HK-2 (cell line): ENCODE results near the gene GLOD5.
"Not testable (repeated sequence)": the region's sequence is repeated elsewhere in the genome, so short reads cannot be mapped to it uniquely, and the experiment has no call there.

Experiments used
- DNase-seq: peaks from one replicate; pipeline ENCODE4 v3.0.0-alpha.2; 2018; ENCODE audit not compliant: unreplicated experiment

Gene GLOD5

DNA sequence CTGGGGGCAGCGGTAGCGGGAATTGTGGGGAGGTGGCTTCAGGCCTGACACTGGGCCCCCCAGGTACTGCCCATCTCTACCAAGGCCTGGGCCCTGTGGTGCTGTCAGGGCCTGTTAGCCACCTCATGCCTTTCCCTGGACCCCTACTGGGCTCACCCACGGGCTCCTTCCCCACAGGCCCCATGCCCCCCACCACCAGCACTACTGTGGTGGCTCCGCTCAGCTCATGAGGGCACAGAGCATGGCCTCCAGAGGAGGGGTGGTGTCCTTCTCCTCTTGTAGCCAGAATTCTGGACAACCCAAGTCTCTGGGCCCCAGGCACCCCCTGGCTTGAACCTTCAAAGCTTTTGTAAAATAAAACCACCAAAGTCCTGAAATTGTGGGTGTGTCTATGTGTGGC lies 32.4 kb downstream of the GLOD5 start:
- DNase-seq: no peak

DNA sequence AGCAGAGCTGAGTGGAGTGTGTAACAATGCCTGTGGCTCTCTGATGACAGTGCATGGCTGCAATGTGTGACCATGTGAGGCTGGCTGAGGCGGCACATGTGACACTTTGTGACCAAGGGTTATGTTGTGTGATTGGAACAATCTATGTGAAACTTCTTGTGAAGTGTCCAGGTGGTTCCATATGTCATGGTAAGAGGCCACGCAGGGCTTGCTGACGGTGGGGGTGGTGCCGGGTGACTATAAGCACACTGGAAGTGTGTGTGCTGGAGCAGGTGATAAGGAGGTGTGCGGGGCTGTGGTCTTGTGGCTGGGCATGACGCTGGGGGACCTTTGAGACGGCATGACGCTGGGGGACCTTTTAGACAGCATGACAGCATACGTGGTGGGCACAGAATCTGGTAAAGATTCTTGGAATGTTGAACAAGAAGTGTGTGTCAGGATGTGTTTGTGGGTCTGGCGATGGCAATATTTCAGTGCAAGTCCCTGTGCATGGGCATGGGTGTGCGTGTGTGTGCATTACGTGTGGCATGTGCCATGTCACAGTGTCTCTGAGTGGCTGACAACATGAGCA lies 32.9 kb downstream of the GLOD5 start:
- no peak for DNase-seq

DNA sequence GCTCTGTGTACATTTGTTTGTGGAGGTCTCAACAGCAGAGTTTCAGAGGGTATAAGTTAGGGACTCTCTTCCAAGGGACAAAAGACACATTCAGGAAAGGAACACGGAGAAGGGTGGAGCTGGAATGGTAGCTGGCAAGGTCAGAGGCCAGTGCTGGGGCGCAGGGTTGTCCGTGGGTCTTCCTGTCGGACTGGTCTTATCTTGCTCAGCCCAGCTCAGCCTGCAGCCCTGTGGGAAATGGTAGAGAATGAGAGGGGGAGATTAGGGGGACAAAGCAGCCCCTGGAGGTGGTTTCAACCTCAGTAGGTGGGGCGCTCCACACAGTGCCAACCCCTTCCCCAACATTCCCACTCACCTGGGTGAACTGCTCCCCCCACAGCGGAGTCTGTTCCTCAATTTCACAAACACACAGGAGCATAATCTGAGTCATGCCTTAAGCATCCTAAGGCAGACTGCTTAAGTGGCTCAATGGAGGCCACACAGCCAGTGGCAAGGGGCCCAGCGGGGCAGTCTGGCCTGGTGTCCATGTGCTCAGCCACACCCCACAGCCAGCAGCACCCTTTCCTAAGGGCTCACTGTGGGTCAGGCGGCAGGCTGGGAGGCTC lies 33.5 kb downstream of the GLOD5 start:
- peak; percentile 65 for DNase-seq

DNA sequence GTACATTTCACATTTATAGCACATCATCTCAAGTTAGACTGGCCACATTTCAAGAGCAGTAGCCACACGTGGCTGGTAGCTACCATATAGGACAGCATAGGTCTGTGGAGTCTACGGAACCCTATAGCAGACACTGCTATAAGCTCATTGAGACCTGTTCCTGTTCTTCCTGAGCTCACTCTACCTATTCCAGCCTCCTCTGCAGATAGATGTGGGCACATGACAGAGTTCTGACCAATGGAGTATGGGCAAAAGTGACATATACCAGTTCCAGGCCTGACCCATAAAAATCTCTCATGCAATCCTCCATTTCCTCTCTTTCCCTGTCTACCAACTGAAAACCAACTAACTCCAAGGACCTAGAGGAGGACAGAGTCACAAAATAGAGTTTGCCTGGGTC lies 36.8 kb downstream of the GLOD5 start:
- no peak for DNase-seq

DNA sequence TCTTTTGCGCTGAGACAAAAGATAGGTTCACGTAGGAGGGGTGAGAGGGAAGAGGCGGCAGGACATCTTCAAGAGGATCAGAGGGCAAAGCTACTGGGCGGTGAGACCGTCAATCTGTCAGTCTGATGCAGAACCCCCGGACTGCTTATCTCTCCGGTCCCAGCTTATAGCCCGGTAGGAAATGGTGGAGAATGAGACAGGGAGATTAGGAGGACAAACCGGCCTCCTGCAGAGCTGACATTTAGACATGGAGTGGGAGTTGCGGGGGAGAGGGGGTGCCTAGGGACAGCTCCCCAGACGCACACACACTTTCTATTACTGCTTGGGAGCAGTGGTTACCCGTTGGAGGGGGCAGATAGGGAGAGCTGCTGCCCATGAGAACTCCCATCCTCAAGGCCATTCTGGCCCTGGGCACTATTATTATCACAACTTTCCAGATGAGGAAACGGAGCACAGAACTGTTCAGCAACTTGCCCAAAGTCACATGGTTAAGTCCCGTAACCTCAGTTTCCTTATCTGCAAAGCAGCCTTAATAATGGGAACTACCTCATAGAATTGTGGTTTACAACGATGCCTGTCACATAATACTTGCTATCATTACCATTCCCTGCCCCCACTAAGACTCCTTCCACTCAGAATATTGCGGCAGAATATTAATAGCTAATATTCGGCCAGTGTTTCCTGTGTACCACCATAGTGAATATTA lies 39.2 kb downstream of the GLOD5 start:
- no peak for DNase-seq

DNA sequence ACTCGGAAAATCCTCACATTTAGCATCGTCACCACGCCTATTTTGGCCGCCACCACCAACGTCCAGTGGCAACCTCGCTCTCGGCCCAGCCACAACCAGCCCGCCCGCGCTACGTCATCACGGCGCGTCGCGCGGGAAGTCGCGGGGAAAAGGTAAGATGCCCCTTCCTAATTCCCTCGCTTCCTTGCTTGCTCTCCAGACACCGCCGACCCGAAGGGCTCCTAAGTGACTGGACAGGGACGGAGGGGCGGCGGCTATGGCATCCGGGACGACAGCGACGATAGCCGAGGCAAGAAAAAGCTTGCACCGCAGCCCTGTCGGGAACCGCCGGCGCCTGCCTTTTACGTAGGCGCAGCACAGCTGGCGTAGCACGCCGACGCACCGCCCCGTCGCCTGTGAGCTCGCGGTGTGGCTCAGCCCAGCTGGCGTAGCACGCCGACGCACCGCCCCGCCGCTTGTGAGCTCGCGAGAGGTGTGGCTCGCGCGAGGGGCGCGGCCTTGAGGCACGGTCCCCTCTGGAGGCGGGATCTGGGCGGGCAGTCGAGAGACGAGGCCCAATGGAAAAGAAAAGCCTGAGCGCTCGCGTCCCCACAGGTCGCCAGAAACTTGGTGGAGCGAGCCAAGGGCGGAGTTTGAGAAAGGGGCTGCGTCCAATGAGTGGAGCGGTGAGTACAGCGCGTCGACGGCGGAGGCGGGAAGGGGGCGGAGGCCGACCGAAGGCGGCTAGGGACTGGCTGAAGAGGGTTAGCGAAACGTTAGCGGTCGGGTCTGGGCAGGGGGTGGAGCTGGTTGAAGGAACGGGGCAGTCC lies 39.9 kb downstream of the GLOD5 start, which contains the start of gene HDAC6:
Gene HDAC6, plus strand, starts transcription at position 788 of the 809 bp plus-strand sequence. CDS start 626 bp downstream, outside the sequence.
- DNase-seq: peak; percentile 97

DNA sequence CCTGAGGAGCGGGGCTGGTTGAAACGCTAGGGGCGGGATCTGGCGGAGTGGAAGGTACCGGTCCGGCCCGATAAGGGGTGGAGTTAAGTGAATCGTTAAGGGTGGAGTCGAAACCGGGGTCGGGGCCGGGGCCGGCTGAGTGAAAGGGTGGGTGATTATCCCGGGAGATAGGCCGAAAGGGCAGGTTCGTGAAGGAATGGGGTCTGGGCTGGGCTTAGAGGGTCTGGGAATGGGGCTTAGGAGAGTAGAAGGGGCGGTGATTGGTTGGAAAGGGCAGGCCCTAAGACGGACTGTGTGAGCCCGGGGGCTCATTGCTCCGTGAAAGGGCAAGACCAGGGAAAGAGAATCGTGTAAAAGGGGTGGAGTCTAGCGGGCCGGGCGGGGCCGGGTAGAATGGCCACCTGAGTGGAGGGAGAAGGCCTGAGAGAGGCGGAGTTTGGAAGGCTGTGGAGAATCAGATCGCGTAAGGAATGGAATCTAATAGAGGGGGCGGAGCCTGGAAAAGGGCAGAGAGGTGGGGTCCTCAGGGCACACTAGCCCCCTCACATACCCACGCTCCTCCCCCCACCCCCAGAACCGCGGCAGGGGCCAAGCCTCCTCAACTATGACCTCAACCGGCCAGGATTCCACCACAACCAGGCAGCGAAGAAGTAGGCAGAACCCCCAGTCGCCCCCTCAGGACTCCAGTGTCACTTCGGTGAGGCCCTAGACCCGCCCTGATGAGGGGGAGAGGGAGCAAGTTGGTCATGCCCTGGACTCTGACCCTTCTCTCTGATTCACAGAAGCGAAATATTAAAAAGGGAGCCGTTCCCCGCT lies 40.8 kb downstream of the GLOD5 start:
- DNase-seq: peak; percentile 82

DNA sequence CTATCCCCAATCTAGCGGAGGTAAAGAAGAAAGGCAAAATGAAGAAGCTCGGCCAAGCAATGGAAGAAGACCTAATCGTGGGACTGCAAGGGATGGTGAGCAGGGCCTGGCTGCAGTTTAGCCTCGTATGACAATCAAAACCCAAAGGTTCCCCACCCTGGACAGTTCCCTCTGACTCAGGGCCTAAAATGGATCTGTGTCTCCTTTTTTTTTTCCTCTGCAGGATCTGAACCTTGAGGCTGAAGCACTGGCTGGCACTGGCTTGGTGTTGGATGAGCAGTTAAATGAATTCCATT lies 41.3 kb downstream of the GLOD5 start:
- no peak for DNase-seq

DNA sequence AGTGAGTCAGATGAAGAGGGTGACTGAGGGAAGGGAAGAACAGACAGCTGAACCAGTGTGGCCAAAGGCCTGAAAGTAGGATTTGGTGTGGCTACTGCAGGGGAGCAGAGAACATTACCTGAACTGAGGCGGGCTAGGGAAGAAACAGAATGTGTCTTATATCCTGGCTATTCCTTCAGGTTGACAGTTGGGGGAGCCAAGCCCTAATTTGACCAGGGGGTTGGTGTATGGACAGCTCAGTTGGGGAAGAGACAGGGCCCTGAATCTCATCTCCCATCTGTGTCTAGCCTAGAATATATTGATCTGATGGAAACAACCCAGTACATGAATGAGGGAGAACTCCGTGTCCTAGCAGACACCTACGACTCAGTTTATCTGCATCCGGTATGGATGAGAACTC lies 44.5 kb downstream of the GLOD5 start:
- no peak for DNase-seq

DNA sequence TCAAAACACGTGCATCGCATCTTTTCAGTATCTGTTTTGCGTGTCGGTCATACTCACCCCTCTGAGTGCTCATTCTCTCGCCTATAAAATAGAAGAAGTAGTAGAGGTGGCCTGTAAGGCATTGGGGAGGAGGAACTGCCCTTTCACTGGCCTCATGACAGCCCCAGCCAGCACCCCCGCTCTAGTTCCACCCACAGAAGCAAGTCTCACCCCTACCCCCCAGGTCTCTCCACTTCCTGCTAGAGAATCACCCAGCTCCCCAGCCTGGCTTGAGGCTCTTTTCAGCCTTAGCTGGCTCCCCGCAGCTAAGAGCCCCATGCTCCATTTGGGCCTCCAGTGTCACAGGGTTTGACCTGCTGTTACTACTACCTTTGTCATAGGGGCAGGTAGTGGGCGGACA lies 52.1 kb downstream of the GLOD5 start:
- DNase-seq: no peak

DNA sequence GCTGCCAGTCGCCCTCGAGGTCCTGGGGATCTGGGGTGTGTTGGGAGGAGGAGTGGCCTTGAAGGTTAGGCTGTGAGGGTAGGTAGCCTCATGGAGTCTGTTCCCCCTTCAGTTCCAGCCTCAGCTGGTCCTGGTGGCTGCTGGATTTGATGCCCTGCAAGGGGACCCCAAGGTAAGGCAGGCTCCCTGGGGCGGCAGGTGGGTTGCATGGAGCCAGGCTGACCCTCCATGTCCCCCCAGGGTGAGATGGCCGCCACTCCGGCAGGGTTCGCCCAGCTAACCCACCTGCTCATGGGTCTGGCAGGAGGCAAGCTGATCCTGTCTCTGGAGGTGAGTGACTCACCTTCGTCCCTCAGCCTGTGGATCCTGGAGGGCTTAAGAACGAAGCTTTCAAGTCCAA lies 53.2 kb downstream of the GLOD5 start:
- DNase-seq: no peak

DNA sequence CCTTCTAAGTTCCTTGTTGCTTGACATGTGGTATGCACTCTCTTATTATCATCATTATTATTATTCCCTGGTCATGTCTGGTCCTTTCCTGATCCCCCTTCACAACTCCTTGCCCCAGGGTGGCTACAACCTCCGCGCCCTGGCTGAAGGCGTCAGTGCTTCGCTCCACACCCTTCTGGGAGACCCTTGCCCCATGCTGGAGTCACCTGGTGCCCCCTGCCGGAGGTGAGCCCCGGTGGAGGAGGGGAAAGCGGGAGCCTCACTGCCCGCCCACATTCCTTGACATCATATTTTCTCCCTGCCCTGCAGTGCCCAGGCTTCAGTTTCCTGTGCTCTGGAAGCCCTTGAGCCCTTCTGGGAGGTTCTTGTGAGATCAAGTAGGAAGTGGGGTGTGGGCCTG lies 53.7 kb downstream of the GLOD5 start:
- no peak for DNase-seq

DNA sequence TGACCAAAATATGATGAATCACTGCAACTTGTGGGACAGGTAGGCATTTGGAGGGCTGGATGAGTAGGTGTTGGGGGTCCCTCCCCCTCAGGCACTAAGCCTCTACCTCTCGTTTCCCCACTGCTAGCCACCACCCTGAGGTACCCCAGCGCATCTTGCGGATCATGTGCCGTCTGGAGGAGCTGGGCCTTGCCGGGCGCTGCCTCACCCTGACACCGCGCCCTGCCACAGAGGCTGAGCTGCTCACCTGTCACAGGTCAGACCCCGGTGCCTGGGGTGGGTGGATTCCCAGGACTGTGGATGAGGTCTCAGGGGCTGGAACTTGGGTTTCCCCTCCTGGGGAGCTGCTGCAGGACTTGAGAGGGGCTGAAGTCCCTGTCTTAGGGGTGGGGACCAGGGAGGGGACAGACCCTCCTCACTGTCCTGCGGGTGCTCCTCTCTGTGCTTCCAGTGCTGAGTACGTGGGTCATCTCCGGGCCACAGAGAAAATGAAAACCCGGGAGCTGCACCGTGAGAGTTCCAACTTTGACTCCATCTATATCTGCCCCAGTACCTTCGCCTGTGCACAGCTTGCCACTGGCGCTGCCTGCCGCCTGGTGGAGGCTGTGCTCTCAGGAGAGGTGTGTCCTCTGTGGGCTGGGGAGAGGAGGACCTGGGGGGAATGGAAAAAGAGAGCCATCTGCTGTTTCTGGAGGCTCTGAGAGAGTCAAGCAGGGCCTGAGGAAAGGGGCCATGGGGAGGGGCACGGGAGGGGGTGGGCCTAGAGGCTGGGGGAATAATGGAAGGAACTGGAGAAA lies 54.7 kb downstream of the GLOD5 start:
- no peak for DNase-seq

DNA sequence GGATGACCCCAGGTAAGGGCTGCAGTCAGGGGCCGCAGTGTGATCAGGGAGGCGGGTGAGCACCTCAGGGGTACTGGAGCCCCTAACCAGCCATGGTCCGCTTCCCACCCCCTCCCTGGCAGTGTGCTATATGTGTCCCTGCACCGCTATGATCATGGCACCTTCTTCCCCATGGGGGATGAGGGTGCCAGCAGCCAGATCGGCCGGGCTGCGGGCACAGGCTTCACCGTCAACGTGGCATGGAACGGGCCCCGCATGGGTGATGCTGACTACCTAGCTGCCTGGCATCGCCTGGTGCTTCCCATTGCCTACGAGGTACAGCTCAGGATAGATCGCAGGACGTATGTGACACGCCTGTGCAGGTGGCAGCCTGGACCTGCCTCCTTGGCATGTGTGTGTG lies 56.6 kb downstream of the GLOD5 start:
- DNase-seq: no peak

DNA sequence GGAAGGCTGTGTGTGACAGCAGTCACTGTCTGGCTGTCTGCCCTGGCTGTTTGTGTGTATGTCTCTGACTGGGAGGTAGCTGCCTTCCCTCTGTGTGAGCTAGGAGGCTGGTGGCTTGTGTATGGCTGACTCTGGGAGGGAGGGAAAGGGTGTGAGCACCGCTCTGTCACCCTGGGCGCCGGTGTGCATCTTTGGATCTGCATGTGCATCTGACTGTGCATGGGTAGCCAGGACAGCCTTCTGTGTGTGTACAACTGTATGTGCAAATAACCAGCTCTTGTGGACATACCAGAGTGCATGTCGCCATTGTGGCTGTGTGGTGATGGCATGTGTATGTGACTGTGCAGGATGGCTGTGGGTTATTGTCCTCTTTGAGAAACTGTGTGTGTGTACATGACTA lies 57.3 kb downstream of the GLOD5 start:
- no peak for DNase-seq

DNA sequence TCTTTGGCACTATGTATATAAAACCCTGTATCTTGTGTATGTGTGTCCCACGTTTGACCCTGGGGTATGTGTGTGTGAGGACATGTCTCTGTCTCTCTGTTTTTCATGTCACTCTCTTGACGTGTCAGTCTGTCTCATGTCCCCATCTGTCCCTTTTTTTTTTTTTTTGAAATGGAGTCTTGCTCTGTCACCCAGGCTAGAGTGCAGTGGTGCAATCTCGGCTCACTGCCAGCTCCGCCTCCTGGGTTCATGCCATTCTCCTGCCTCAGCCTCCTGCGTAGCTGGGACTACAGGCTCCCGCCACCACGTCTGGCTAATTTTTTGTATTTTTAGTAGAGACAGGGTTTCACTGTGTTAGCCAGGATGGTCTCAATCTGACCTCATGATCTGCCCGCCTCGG lies 57.8 kb downstream of the GLOD5 start:
- DNase-seq: not testable (repeated sequence)

DNA sequence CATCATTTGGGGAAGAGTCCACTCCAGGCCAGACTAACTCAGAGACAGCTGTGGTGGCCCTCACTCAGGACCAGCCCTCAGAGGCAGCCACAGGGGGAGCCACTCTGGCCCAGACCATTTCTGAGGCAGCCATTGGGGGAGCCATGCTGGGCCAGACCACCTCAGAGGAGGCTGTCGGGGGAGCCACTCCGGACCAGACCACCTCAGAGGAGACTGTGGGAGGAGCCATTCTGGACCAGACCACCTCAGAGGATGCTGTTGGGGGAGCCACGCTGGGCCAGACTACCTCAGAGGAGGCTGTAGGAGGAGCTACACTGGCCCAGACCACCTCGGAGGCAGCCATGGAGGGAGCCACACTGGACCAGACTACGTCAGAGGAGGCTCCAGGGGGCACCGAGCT lies 61.5 kb downstream of the GLOD5 start:
- DNase-seq: no peak
